A549 (cell line): ENCODE measurements around the gene BMP3. TPM values are rescaled to one million over a fixed set of nuclear protein-coding genes. Genes with fewer than 3 reads are reported as not detected.

Experiments
- ATAC-seq, 2 experiments: fragments of 200-7000 bp in 1 of 2; fragments of >200 bp in 1 of 2; cut with Nextera tagmentation in 1 of 2; cut with Tn5 transposase in 1 of 2; 3 replicates each; pipeline versions ENCODE4 v1.8.0 to v1.9.1; 2018 to 2020; ENCODE audit warnings: mild to moderate bottlenecking in 1 of 2, moderate library complexity in 1 of 2
- CTCF ChIA-PET: fragments of 300-600 bp; sonication (Branson Sonifier 250); formaldehyde crosslinking; extraction: SDS; loops from one replicate; lab custom pipeline; 2021; ENCODE audit warnings: antibody characterized with exemption, inconsistent platforms; lab: Yijun Ruan, JAX
- POLR2A ChIA-PET: fragments of 350-600 bp; formaldehyde crosslinking; extraction: SDS; loops from one replicate; lab custom pipeline; 2021; ENCODE audit warnings: antibody characterized with exemption, inconsistent platforms; lab: Yijun Ruan, JAX
- DNase-seq, 2 experiments: peaks; one replicate each; pipeline versions ENCODE4 v3.0.0 to v3.0.0-alpha.2; 2011 to 2016; ENCODE audit warnings: low read depth in 1 of 2, low spot score in 1 of 2
- FAIRE-seq: peaks from 2 replicates; lab custom pipeline; 2011; peaks lifted over from hg19 to GRCh38; lab: Jason Lieb, UNC
- H3K27ac ChIP-seq, 2 experiments: fragments of >200 bp; sonication (Bioruptor Twin); formaldehyde crosslinking; 3 replicates each; pipeline ENCODE4 v1.5.1; 2016 to 2017
- H3K4me1 ChIP-seq: fragments of >200 bp; sonication (Bioruptor Twin); formaldehyde crosslinking; 3 replicates; pipeline ENCODE4 v1.6.1; 2016
- H3K4me2 ChIP-seq: fragments of >200 bp; sonication (Bioruptor Twin); formaldehyde crosslinking; 3 replicates; pipeline ENCODE4 v1.6.1; 2016
- H3K4me3 ChIP-seq: fragments of >200 bp; sonication (Bioruptor Twin); formaldehyde crosslinking; 3 replicates; pipeline ENCODE4 v1.5.1; 2016
- H3K9me3 ChIP-seq: fragments of >200 bp; sonication (Bioruptor Twin); formaldehyde crosslinking; 3 replicates; pipeline ENCODE4 v1.6.1; 2016
- CEBPB ChIP-seq, 2 experiments: fragments of >200 bp in 1 of 2; sonication (Bioruptor Twin) in 1 of 2; formaldehyde crosslinking in 1 of 2; IDR thresholded peaks; 2 replicates each; pipeline ENCODE4 v1.6.1; 2012 to 2016
- EHMT2 ChIP-seq: fragments of 200-600 bp; sonication (generic); IDR thresholded peaks from 2 replicates; pipeline ENCODE4 v1.6.1; 2016; ENCODE audit warnings: antibody characterized with exemption, low read depth, mild to moderate bottlenecking, moderate library complexity
- FOSL2 ChIP-seq, 2 experiments: fragments of 450-650 bp in 1 of 2; fragments of >200 bp in 1 of 2; sonication (Bioruptor Twin) in 1 of 2; formaldehyde crosslinking; IDR thresholded peaks; 2 replicates each; pipeline versions ENCODE4 v1.5.0 to v1.6.1; 2016 to 2020; ENCODE audit warnings: mild to moderate bottlenecking in 1 of 2, moderate library complexity in 1 of 2
- FOXS1 ChIP-seq: fragments of 250-450 bp; sonication (Bioruptor Pico); IDR thresholded peaks from 2 replicates; pipeline ENCODE4 v1.5.0; 2020; ENCODE audit warnings: mild to moderate bottlenecking, moderate library complexity
- HOXA7 ChIP-seq: fragments of 250-450 bp; sonication (Bioruptor Pico); IDR thresholded peaks from 2 replicates; pipeline ENCODE4 v1.5.0; 2020; ENCODE audit warnings: mild to moderate bottlenecking, moderate library complexity
- HOXB13 ChIP-seq: fragments of 250-450 bp; sonication (Bioruptor Pico); IDR thresholded peaks from 2 replicates; pipeline ENCODE4 v1.5.0; 2020; ENCODE audit warnings: low read depth, mild to moderate bottlenecking, moderate library complexity
- HOXB5 ChIP-seq: fragments of 250-450 bp; sonication (Bioruptor Pico); IDR thresholded peaks from 2 replicates; pipeline ENCODE4 v1.5.0; 2020; ENCODE audit warnings: mild to moderate bottlenecking, moderate library complexity
- JUNB ChIP-seq: fragments of >200 bp; sonication (Bioruptor Twin); formaldehyde crosslinking; IDR thresholded peaks from 2 replicates; pipeline ENCODE4 v1.6.1; 2016
- KDM5A ChIP-seq: fragments of 200-600 bp; sonication (generic); IDR thresholded peaks from 2 replicates; pipeline ENCODE4 v1.6.1; 2016; ENCODE audit warnings: antibody characterized with exemption, mild to moderate bottlenecking
- NFE2L2 ChIP-seq: fragments of 150-350 bp; conservative IDR thresholded peaks from 2 replicates; pipeline ENCODE4 v1.6.1; 2014; ENCODE audit warnings: low read length
- NR3C1 ChIP-seq: fragments of >200 bp; sonication (Bioruptor Twin); formaldehyde crosslinking; IDR thresholded peaks from 3 replicates; pipeline ENCODE4 v1.6.1; 2017
- POLR2AphosphoS2 ChIP-seq: conservative IDR thresholded peaks from 2 replicates; pipeline ENCODE4 v1.6.1; 2012; ENCODE audit warnings: low read length, improper control_type of control experiment, inconsistent platforms
- RCOR1 ChIP-seq: fragments of 150-350 bp; IDR thresholded peaks from 2 replicates; pipeline ENCODE4 v1.6.1; 2014; ENCODE audit warnings: antibody characterized with exemption, low read length, low read depth
- RFX5 ChIP-seq: fragments of 450-650 bp; IDR thresholded peaks from 2 replicates; pipeline ENCODE4 v1.7.1; 2014; ENCODE audit warnings: antibody characterized with exemption, mild to moderate bottlenecking, moderate library complexity
- RNF2 ChIP-seq: fragments of 200-600 bp; sonication (generic); IDR thresholded peaks from 2 replicates; pipeline ENCODE4 v1.6.1; 2016; ENCODE audit warnings: low read depth, mild to moderate bottlenecking, antibody characterized with exemption, moderate library complexity, borderline replicate concordance
- SREBF2 ChIP-seq: fragments of 450-650 bp; IDR thresholded peaks from 2 replicates; pipeline ENCODE4 v1.6.1; 2014; ENCODE audit warnings: mild to moderate bottlenecking, moderate library complexity
- ZFP36 ChIP-seq: fragments of 450-650 bp; IDR thresholded peaks from 2 replicates; pipeline ENCODE4 v1.6.1; 2014; ENCODE audit warnings: borderline replicate concordance; ENCODE audit not compliant: partially characterized antibody
- ZNF302 ChIP-seq: fragments of 250-450 bp; sonication (Bioruptor Pico); IDR thresholded peaks from 2 replicates; pipeline ENCODE4 v1.9.0; 2021; ENCODE audit warnings: inconsistent platforms, mild to moderate bottlenecking, moderate library complexity
- WGBS: methylation state at CpG from one replicate; pipeline ENCODE4 v1.1.6; 2017; ENCODE audit errors: missing lambda C conversion rate; 5-methylcytosine and 5-hydroxymethylcytosine counted together
- polyA plus RNA-seq, 4 experiments: library from polyadenylated mRNA; depleted of rRNA in 3 of 4; stranded (reverse); fragments of >200 nt; fragmentation: RNase III in 1 of 4; extraction: RNeasy Plus Mini Kit Qiagen cat#74134 plus additional on column Dnase treatment in 1 of 4; gene quantifications; 2 replicates in 3 of 4; 3 replicates in 1 of 4; pipeline ENCODE4 v1.2.3, GENCODE V29; 2011 to 2017
- TF ChIP-seq, protein P1 (sequence below): IDR thresholded peaks from 2 replicates; pipeline ENCODE4 v1.6.1; 2012; ENCODE audit warnings: low read depth, borderline replicate concordance
- TF ChIP-seq, protein P2 (sequence below): IDR thresholded peaks from 2 replicates; pipeline ENCODE4 v1.6.1; 2012
- TF ChIP-seq, protein P3 (sequence below): fragments of 200-600 bp; sonication (generic); IDR thresholded peaks from 2 replicates; pipeline ENCODE4 v1.6.1; 2016; ENCODE audit warnings: antibody characterized with exemption, mild to moderate bottlenecking, moderate library complexity
- TF ChIP-seq, protein P4 (sequence below): fragments of >200 bp; sonication (Bioruptor Twin); formaldehyde crosslinking; IDR thresholded peaks from 2 replicates; pipeline ENCODE4 v1.6.1; 2016
- TF ChIP-seq, protein P5 (sequence below): fragments of 150-350 bp; IDR thresholded peaks from 2 replicates; pipeline ENCODE4 v1.6.1; 2014; ENCODE audit warnings: low read depth, mild to moderate bottlenecking, low read length
- TF ChIP-seq, protein P6 (sequence below): IDR thresholded peaks from 2 replicates; pipeline ENCODE4 v1.6.1; 2012

Gene BMP3
- polyA plus RNA-seq, 2 of the 4 experiments (the other 2 are of a cell fraction) = not detected

DNA sequence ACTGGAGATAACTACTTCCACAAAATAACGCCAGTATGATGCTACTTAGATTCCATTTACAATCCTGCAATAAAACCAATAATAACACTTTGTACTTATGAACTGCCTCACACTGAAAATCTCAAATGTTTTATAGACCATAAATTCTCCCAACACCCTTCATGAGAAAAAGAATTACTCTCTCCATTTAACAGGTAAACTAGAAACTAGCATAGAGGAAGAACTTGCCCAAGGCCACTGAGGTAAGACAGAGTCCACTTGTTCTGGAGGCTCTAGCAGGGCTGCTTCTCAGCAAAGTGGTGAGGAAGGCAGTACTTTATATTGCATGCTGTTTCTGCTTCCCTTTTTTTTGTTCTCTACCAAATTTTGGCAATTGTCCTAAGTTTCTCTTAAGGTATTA is 11.5 kb upstream of the BMP3 start:
- no peak overlapping the region for H3K27ac ChIP-seq
- no peaks in the 10 kb centered on the region for H3K4me1 ChIP-seq
- POLR2A ChIA-PET = no interaction called here
- CTCF ChIA-PET = no interaction called here
- no peak overlapping the region for H3K4me2 ChIP-seq
- no peak for ATAC-seq
- no peak for FAIRE-seq
- H3K4me3 ChIP-seq = no peak overlapping the region
- H3K9me3 ChIP-seq = no peaks in the 10 kb centered on the region
- WGBS = 0% methylated on average over 1 of the region's 1 CpG
- DNase-seq = no peak
- TF ChIP-seq HOXA7 (CRISPR knock-in tag) = no peak
- TF ChIP-seq ZFP36 = no peak
- TF ChIP-seq, protein P1, sequence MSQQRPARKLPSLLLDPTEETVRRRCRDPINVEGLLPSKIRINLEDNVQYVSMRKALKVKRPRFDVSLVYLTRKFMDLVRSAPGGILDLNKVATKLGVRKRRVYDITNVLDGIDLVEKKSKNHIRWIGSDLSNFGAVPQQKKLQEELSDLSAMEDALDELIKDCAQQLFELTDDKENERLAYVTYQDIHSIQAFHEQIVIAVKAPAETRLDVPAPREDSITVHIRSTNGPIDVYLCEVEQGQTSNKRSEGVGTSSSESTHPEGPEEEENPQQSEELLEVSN = no peak
- TF ChIP-seq, protein P2, sequence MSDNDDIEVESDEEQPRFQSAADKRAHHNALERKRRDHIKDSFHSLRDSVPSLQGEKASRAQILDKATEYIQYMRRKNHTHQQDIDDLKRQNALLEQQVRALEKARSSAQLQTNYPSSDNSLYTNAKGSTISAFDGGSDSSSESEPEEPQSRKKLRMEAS = no peak
- no peak for TF ChIP-seq HOXB13 (CRISPR knock-in tag)
- no peak for TF ChIP-seq RFX5

DNA sequence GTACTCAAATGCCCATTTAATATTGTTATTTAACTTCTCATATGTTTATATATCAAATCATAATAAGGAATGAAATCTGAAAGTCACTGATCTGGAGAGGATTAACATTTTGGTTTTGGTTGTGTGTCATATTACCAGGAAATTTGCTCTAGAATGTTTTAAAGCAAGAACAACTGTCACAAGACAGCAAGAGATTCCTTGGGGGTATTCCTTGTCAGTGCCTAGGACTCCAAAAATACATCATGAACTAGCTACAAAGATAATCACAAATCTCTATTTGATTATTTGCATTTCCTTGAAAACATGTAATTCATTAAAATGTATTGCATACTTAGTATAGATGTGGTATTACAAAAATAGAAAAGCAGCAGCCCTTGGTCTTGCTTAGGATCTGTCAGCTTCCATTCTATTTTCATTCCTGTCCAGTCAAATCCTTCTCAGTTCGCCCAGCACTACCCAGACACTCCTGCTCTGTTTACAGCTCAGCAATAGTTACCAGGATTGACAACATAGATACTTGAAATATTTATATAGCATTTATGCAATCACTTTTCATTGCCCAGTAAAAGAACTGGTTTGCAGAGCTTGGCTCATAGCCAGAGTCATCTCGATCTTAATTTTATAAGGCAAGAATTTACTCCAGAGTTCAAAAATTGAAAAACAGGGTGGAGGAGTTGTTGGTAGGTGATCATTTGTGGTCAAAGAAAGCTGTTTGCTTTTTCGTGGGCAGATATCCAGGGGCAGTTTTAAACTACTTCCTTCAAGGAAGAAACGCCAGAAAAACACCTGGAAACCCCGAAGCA is 9.2 kb upstream of the BMP3 start:
- Histone ChIP-seq H3K4me2 (no peak overlapping the region), H3K27ac (no peak overlapping the region), H3K9me3 (no peaks in the 10 kb centered on the region), H3K4me3 (no peak overlapping the region), H3K4me1 (no peaks in the 10 kb centered on the region)
- TF ChIP-seq JUNB = no peak
- TF ChIP-seq CEBPB (IDR thresholded peaks at IDR 0.05) = no peak
- TF ChIP-seq KDM5A = no peak
- no peak for TF ChIP-seq NFE2L2
- no peak for TF ChIP-seq HOXB5 (CRISPR knock-in tag)
- TF ChIP-seq, protein P1 = no peak
- TF ChIP-seq, protein P3, sequence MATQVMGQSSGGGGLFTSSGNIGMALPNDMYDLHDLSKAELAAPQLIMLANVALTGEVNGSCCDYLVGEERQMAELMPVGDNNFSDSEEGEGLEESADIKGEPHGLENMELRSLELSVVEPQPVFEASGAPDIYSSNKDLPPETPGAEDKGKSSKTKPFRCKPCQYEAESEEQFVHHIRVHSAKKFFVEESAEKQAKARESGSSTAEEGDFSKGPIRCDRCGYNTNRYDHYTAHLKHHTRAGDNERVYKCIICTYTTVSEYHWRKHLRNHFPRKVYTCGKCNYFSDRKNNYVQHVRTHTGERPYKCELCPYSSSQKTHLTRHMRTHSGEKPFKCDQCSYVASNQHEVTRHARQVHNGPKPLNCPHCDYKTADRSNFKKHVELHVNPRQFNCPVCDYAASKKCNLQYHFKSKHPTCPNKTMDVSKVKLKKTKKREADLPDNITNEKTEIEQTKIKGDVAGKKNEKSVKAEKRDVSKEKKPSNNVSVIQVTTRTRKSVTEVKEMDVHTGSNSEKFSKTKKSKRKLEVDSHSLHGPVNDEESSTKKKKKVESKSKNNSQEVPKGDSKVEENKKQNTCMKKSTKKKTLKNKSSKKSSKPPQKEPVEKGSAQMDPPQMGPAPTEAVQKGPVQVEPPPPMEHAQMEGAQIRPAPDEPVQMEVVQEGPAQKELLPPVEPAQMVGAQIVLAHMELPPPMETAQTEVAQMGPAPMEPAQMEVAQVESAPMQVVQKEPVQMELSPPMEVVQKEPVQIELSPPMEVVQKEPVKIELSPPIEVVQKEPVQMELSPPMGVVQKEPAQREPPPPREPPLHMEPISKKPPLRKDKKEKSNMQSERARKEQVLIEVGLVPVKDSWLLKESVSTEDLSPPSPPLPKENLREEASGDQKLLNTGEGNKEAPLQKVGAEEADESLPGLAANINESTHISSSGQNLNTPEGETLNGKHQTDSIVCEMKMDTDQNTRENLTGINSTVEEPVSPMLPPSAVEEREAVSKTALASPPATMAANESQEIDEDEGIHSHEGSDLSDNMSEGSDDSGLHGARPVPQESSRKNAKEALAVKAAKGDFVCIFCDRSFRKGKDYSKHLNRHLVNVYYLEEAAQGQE = no peak
- no peak for TF ChIP-seq POLR2AphosphoS2
- TF ChIP-seq ZNF302 (CRISPR knock-in tag) = no peak
- no peak for TF ChIP-seq EHMT2
- TF ChIP-seq NR3C1 = no peak
- no peak for TF ChIP-seq SREBF2
- no peak for TF ChIP-seq RNF2
- TF ChIP-seq FOXS1 = no peak
- TF ChIP-seq FOSL2 (IDR thresholded peaks at IDR 0.05) = no peak
- no peak for TF ChIP-seq FOSL2 (CRISPR knock-in tag; IDR thresholded peaks at IDR 0.05)
- TF ChIP-seq, protein P4, sequence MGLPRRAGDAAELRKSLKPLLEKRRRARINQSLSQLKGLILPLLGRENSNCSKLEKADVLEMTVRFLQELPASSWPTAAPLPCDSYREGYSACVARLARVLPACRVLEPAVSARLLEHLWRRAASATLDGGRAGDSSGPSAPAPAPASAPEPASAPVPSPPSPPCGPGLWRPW = no peak
- TF ChIP-seq, protein P5, sequence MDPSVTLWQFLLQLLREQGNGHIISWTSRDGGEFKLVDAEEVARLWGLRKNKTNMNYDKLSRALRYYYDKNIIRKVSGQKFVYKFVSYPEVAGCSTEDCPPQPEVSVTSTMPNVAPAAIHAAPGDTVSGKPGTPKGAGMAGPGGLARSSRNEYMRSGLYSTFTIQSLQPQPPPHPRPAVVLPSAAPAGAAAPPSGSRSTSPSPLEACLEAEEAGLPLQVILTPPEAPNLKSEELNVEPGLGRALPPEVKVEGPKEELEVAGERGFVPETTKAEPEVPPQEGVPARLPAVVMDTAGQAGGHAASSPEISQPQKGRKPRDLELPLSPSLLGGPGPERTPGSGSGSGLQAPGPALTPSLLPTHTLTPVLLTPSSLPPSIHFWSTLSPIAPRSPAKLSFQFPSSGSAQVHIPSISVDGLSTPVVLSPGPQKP = no peak
- TF ChIP-seq, protein P6, sequence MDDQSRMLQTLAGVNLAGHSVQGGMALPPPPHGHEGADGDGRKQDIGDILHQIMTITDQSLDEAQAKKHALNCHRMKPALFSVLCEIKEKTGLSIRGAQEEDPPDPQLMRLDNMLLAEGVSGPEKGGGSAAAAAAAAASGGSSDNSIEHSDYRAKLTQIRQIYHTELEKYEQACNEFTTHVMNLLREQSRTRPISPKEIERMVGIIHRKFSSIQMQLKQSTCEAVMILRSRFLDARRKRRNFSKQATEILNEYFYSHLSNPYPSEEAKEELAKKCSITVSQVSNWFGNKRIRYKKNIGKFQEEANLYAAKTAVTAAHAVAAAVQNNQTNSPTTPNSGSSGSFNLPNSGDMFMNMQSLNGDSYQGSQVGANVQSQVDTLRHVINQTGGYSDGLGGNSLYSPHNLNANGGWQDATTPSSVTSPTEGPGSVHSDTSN = no peak
- TF ChIP-seq RCOR1 = no peak
- FAIRE-seq = no peak
- DNase-seq = no peak
- POLR2A ChIA-PET = no interaction called here
- no peak for ATAC-seq
- under 1% methylated on average over 5 of the region's 5 CpGs for WGBS
- CTCF ChIA-PET = no interaction called here
